NCI-H128 (cell line): ENCODE results near the gene FRAT1.

ENCODE experiments used
- DNase-seq: peaks from one replicate; lab custom pipeline; 2025; ENCODE audit not compliant: unreplicated experiment; lab: John Stamatoyannopoulos, UW

FRAT1 gene

GRCh38 chr10:97307866-97308780, 10.9 kb upstream of the FRAT1 start:
- no peak for DNase-seq

- no peak for DNase-seq
These were observed 7.9 kb upstream of the FRAT1 start for GRCh38 chr10:97311111-97311626.

GRCh38 chr10:97312897-97313296, 6.2 kb upstream of the FRAT1 start:
- DNase-seq = no peak

- no peak for DNase-seq
These were observed 4.4 kb upstream of the FRAT1 start for GRCh38 chr10:97314671-97315070.

- no peak for DNase-seq
These were observed 804 bp downstream of the FRAT1 start for GRCh38 chr10:97319671-97320479.

GRCh38 chr10:97320480-97321031, 1.5 kb downstream of the FRAT1 start:
- DNase-seq = no peak

DNA sequence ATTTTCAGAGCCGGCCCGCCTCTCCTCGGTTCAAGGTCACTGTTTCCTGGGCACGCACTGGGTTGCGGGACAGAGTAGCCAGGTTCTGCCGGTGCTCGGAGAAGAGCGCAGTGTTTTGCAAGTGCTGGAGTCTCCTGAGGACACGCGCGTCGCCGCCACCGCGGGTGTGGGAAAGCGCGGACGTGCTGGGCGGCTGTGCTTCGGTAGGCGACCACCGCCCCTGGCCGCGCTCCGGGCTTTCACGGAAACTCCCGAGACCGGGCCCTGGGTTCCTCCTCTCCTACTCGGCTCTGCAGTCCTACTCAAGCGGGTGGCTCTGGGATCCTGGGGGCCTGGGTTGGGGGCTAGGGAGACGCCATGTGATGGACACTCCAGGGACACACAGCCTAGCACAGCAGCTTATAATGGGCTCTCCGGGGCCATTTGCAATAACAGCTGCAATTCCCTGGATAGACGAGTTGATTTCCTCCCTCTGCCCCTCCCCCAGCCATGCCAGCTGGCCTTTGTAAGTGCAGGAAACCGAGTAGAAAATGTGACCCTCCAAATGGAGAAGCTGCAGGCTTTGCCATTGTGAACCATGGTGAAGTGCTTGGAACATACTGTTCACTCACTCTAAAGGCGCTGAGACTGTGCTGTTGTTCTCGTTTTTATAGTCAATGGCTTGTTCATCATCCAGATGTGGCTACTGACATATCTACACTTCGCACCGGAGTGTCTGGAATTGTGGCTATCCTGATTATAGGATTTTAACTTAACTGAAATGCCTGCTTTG, 2.1 kb downstream of the FRAT1 start:
- no peak for DNase-seq

GRCh38 chr10:97321804-97322190, 2.7 kb downstream of the FRAT1 start:
- DNase-seq = no peak

- DNase-seq = no peak
These were observed 4.4 kb downstream of the FRAT1 start for GRCh38 chr10:97323501-97323900.

GRCh38 chr10:97325754-97326153, 6.7 kb downstream of the FRAT1 start:
- DNase-seq = no peak

DNA sequence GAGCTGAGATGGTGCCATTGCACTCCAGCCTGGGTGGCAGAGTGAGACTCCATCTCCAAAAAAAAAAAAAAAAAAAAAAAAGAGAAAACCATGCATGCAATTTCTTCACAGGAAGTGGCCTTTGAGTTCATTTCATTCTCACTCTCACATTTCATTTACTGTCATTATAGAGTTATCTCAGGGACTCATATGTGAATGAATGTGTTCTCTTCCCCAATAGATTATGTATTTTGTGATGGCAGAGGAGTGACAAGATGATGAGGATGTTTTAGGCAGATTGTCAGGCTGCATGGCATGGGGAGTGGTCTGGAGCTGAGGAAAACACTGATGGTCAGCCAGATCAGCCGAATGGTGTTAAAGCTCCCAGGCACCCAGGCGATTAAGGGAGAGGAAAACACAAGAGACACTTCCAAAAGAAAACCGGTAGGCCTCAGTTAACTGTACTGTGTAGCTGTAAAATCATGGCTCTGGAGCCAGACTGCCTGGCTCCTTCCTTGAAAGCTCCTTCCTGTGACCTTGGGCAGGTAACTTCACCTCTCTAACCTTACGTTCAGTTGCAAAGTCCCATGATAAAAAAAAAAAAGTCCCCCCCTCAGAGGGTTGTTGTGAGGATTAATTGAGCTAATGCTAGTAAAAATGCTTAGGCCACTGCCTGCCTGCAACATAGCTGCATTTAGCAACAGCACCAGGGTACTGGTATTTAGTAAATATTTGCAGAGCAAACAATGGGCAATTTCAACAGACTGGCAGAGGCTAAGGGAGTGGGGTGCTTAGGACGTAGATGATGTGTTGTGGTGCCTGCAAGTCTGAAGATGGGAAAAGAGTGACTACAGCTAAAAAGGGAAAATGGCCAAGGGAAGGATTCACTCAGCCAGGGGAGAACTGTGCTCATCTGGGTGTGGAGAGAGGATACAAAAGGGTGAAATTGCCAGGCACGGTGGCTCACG, 8.6 kb downstream of the FRAT1 start:
- DNase-seq = no peak

DNA sequence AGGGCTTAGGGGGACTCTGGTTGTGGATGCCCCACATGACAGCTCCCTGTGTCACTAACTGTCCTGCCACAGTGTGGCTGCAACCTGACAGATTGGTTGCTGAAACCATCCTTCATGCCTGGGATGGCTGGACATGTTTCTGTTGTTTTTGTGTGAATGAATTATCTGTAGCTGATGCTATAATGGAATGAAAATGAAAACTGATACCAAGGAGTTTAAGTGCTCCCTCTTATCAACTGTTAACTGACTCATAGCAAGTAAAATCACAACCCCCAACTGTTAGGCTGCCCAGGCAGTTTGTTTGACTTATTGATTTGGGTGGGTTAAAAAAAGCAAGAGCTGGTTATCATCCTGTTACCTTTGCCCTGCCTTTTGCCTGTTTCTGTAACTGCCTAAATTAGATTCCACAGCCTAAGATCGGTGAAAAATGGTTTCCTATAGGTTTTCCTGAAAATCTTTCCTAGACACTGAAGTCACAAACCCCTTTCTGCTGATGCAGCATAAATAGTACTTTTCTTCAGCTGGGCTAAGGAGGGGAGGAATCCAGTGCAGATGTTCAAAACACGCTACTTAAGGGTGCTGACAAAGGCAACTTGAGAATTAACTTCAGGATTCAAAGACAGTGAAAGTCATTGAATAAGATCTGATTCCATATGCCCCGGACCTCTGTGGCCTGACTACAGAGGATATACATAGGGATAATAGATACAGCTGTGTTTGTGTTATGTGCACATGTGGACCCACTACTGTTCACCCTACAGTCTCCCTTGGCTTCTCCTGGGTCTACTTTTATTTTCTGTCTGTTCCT, 9.8 kb downstream of the FRAT1 start:
- no peak for DNase-seq

GRCh38 chr10:97329766-97330165, 10.7 kb downstream of the FRAT1 start:
- no peak for DNase-seq

GRCh38 chr10:97331153-97331703, 12.2 kb downstream of the FRAT1 start:
- DNase-seq = no peak

DNA sequence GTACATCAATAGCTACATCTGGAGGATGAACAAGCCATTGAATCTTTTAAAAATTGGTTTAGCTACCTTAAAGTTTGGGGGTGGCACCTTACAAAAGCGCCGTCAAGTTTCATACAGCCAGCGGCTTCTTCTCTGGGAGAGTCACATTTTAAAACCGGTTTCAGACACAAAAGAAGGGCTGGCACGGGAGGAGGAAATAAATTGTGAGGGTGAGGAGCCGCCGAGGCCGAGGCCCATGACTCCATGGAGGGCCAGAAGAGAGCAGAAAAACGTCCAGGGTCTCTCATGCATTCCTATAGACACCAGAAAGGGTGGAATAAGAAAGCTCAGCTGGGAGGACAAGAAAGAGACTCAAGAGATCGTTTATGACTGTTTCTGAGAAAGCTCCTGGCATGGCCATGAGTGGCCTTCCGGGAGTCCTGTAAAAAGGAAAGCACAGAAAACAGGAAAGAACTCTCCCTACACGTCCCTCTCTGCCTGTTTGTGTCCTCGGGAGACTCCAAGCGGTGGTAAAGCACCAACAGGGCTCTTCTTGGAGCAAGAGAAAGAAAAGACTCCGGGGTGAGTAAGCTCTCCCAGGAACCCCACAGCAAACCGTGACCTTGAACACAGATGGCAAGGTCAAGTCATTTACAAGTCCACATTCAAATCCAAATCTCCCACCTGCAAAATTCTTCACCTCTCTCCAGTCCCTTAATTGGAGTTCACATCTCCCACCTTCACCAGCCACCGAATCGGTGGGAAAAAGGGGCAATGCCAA, 13.7 kb downstream of the FRAT1 start:
- no peak for DNase-seq

DNA sequence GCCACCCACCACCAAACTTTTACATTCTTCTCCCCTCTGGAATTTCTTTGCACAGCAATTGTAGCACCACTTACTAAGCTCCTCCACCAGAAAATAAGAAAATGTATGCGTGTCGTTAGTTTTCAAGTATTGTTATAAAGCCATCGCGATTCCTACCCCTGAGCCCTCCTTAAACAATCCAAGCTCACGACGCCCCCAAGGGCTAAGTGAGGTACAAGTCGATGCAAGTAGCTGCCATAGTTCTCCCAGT, 14.2 kb downstream of the FRAT1 start:
- no peak for DNase-seq

- DNase-seq = no peak
These were observed 14.7 kb downstream of the FRAT1 start for GRCh38 chr10:97333601-97334369.
